NCI-H2081 (cell line): ENCODE data around the gene SEC31B.

ENCODE experiments used
- DNase-seq, 2 experiments: peaks; one replicate each; lab custom pipeline; 2025; lab: John Stamatoyannopoulos, UW

SEC31B gene

GRCh38 chr10:100446130-100446761 is 73.4 kb downstream of the SEC31B start:
- no peak for DNase-seq

DNA sequence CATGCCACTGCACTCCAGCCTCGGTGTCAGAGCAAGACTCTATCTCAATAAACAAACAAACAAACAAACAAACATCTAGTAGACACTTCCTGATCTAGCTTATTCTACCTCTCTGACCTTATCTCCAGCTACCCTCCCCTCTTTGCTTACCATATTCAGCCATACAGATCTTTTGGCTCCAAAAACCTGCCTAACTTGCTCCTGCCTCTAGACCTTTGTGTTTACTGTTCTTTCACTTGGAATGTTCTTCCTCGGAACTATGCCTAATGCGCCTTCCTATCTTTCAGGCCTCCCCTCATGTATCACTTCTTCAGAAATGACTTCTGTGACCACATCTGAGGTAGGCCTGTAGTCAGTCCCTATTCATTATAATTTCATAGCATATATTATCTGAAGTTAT is 77.1 kb downstream of the SEC31B start:
- no peak for DNase-seq

DNA sequence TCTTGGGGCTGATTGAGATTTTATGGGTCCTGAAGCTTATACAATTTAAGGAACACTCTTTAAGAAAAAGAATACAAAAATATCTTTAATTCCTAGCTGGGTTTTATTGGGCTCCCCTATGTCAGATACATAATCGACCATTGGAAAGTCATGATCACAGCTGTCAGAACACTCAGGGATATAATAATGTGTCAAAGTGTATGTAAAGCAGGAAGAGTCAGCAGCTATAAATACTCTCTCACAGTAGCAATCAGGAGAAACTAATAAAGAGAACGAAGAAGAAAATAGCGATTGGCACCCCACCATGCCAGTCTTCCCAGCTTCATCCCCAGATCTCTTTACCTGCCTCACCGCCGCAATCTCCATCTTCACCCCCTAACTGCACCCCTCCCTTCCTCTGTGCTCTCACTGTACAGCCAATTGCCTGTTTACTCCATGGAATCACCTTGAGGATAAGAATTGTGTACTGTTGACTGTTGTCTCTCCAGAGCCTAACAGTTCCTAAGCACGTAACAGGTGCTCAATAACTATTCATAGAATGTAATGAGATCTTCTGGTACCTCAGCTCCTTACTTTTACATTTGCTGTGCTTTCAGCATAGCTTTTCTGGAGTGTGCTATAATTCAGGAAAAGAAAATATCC is 80.9 kb downstream of the SEC31B start:
- DNase-seq = no peak
